HL-60/S4 treated with phorbol 12-myristate 13-acetate at 8.2 ng/mL for 4 days and 3 days (cell line): ENCODE measurements around the gene MYOD1.

Experiments
- in situ Hi-C: fragments of 300-500 bp; cut with MboI; formaldehyde crosslinking; loops from 2 replicates; pipeline ENCODE4 v1.15.0; 2022; ENCODE audit warnings: low sequenced_read_pairs

Gene MYOD1

DNA sequence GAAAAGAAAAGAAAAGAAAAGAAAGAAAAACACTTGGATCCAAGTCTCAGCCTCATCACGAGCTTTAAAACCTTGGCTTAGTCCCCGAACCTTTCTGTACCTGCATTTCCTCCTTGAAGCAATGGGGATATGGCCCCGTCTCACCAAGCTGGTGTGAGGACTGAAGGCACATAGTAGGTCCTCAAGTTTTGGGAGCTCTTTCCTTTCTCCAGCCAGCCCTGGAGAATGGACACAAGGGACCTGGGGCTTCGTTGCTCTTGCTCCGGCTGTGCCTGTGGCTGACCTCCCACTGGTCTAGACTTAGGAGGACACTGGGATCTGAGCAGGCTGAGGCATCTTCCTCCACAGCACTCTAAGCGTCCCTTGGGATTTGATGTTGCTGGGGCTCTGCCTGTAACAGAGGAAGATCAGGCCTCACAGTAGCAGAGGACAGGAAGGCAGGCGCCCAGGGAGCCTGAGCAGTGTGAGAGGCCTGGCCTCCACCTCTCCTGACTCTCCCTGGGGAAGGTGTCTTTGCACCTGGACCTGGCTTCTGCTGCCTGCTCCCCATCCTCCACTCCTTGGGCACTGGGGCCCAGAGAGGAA lies 48.0 kb downstream of the MYOD1 start:
- in situ Hi-C loops, result no loop called here

DNA sequence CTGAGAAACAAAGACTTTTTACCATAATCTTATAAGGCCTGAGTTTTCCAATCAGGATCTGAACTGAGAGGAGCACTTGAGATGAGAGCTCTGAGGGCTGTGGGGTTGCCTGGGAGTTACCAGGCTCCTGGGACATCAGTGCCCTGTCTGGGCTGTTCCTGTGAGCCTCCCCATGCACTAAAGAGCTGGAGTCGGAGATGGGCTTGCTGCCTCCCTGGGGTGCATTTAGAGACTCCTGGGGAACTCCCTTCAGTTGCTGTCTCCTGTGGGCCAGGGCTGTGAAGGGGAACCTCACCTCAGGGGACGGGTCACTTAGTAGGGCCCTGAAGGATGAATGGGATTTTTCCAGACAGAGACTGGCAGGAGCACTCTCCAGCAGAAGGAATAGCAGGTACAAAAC lies 48.5 kb downstream of the MYOD1 start:
- in situ Hi-C loops, result no loop called here

DNA sequence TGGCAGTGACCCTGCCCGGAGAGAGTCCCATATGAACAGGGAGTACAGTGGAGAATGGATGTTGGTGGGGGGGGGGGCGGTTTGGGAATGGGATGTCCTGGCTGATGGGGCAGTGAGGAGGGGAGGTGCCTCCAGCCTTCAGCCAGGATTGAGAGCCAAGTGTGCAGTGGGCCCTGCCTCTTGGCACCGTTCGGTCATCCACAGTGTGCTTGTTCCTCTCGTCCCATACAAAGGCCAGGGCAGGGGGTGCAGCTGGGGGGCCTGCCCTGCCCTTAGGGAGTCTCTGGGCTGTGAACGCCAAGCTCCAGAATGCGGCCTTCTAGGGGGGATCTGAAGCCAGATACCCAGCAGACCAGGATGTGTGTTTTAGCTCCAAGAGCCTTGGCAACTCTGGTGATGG lies 49.2 kb downstream of the MYOD1 start:
- in situ Hi-C loops, result no loop called here

DNA sequence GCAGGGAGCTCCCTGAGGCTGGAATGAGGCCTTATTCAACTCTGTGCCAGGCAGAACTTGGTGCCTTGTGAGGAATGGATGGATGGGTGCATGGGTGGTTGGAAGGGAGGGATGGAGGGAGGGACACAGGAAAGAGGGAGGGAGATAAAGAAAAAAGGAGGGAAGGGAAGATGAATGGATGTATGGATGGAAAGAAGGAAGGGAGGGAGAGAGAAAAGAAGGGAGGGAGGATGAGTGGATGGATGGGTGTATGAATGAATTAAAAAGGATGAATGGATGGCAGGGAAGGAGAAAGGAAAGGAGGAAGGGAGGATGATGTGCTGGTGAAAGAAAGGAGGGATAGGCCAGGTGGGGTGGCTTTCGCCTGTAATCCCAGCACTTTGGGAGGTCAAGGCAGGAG lies 49.8 kb downstream of the MYOD1 start:
- in situ Hi-C loops, result no loop called here

- in situ Hi-C loops, result no loop called here
These were observed 50.8 kb downstream of the MYOD1 start for GRCh38 chr11:17770048-17770652.

DNA sequence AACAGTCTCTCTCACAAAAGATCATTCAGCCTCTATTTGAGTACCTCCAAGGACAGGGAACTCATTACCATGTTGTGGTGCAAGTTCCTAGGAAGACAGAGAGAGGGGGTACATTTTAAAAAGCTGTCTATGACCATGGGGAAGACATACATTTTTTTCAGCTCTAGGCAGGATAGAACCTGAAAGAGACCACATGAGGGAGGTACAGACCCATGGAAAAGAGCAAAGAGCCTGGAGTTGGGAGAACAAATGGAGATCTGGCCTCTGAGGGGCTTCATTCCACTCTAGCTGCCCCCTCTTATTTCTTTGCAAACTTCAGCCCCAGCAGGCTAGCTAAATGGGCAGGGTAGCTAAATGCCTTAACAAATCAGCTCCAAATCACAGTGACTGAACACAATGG lies 51.5 kb downstream of the MYOD1 start:
- in situ Hi-C loops, result no loop called here

GRCh38 chr11:17771415-17771814 lies 52.0 kb downstream of the MYOD1 start:
- in situ Hi-C loops, result no loop called here
